SK-N-SH (cell line): ENCODE data around the gene CGB8. TPM values are rescaled to one million over a fixed set of nuclear protein-coding genes. Genes with fewer than 3 reads are reported as not detected.

Experiments used
- polyA plus RNA-seq, 3 experiments: library from polyadenylated mRNA; depleted of rRNA; stranded (reverse); fragments of >200 nt; gene quantifications; 2 replicates each; pipeline ENCODE4 v1.2.3, GENCODE V29; 2012
- small RNA-seq, 7 experiments: library from RNA; depleted of rRNA; stranded (forward); fragments of <200 nt; gene quantifications; one replicate each; pipeline ENCODE3, GENCODE V24; 2012

CGB8 gene
- polyA plus RNA-seq, 1 of the 3 experiments (the other 2 are of a cell fraction) = 0.13 TPM

Small RNA genes within 50 kb of the gene (small RNA-seq; reads per million reads assigned to genes)
- gene MIR6798 = 0 to 0.64 (median 0) reads per million in 7 experiments
- gene RN7SL708P = 0 to 3.4 (median 0) reads per million in 7 experiments

Other genes starting within 250 kb of the CGB8 start
- gene BCAT2, start 238.1 kb downstream of the CGB8 start, polyA plus RNA-seq (2012; rRNA removed) = 70.6 and 71.6 TPM in 2 replicates
- gene HSD17B14, start 212.6 kb downstream of the CGB8 start, polyA plus RNA-seq (2012; rRNA removed) = 27.9 and 29.7 TPM in 2 replicates
- 4.7 and 5.6 TPM in 2 replicates for gene PLEKHA4, start 180.5 kb downstream of the CGB8 start, polyA plus RNA-seq (2012; rRNA removed)
- gene PPP1R15A, start 176.7 kb downstream of the CGB8 start, polyA plus RNA-seq (2012; rRNA removed) = 62.3 and 73.7 TPM in 2 replicates
- 0.03 and 0.08 TPM in 2 replicates for gene TULP2, start 150.4 kb downstream of the CGB8 start, polyA plus RNA-seq (2012; rRNA removed)
- gene NUCB1, start 148.8 kb downstream of the CGB8 start, polyA plus RNA-seq (2012; rRNA removed) = 259 and 397 TPM in 2 replicates
- 0.31 and 0.72 TPM in 2 replicates for gene DHDH, start 115.4 kb downstream of the CGB8 start, polyA plus RNA-seq (2012; rRNA removed)
- gene BAX, start 94.2 kb downstream of the CGB8 start, polyA plus RNA-seq (2012; rRNA removed) = 278 and 640 TPM in 2 replicates
- gene FTL, start 83.8 kb downstream of the CGB8 start, polyA plus RNA-seq (2012; rRNA removed) = 587 and 875 TPM in 2 replicates
- gene GYS1, start 55.8 kb downstream of the CGB8 start, polyA plus RNA-seq (2012; rRNA removed) = 24.1 and 25.3 TPM in 2 replicates
- gene RUVBL2, start 55.2 kb downstream of the CGB8 start, polyA plus RNA-seq (2012; rRNA removed) = 411 and 459 TPM in 2 replicates
- 0.13 and 0.23 TPM in 2 replicates for gene LHB, start 32.0 kb downstream of the CGB8 start, polyA plus RNA-seq (2012; rRNA removed)
- 0.10 TPM in 1 of 2 replicates, not detected in the other for gene CGB3, start 24.8 kb downstream of the CGB8 start, polyA plus RNA-seq (2012; rRNA removed)
- 0.50 and 0.64 TPM in 2 replicates for gene CGB2, start 17.2 kb downstream of the CGB8 start, polyA plus RNA-seq (2012; rRNA removed)
- gene CGB1, start 12.2 kb downstream of the CGB8 start, polyA plus RNA-seq (2012; rRNA removed) = not detected in 2 replicates
- 0.11 and 0.16 TPM in 2 replicates for gene CGB5, start 5.3 kb downstream of the CGB8 start, polyA plus RNA-seq (2012; rRNA removed)
- gene CGB7, start 8.6 kb upstream of the CGB8 start, polyA plus RNA-seq (2012; rRNA removed) = 2.0 and 2.1 TPM in 2 replicates
- 0.66 and 1.6 TPM in 2 replicates for gene NTF4, start 15.7 kb upstream of the CGB8 start, polyA plus RNA-seq (2012; rRNA removed)
- gene KCNA7, start 23.6 kb upstream of the CGB8 start, polyA plus RNA-seq (2012; rRNA removed) = 0.02 TPM in 1 of 2 replicates, not detected in the other
- gene SNRNP70, start 36.3 kb upstream of the CGB8 start, polyA plus RNA-seq (2012; rRNA removed) = 272 and 359 TPM in 2 replicates
- gene LIN7B, start 65.3 kb upstream of the CGB8 start, polyA plus RNA-seq (2012; rRNA removed) = 20.8 and 21.1 TPM in 2 replicates
- 2.6 and 3.0 TPM in 2 replicates for gene C19orf73, start 70.0 kb upstream of the CGB8 start, polyA plus RNA-seq (2012; rRNA removed)
- gene PPFIA3, start 70.4 kb upstream of the CGB8 start, polyA plus RNA-seq (2012; rRNA removed) = 5.7 and 5.8 TPM in 2 replicates
- gene HRC, start 106.3 kb upstream of the CGB8 start, polyA plus RNA-seq (2012; rRNA removed) = not detected in 2 replicates
- 16.9 and 20.6 TPM in 2 replicates for gene TRPM4, start 108.7 kb upstream of the CGB8 start, polyA plus RNA-seq (2012; rRNA removed)